Endothelial cell of umbilical vein (primary cell): Measurements from ENCODE around the gene FAM111B. TPM values are rescaled to one million over a fixed set of nuclear protein-coding genes. Genes with fewer than 3 reads are reported as not detected.

Source experiments
- BruUV-seq: library from RNA; stranded (reverse); fragments of 400-500 nt; replicated peaks from 2 replicates; lab custom pipeline; 2021; lab: Mats Ljungman, UMichigan
- CTCF ChIA-PET: fragments of 300-600, 350-600 bp; sonication (Branson Sonifier 250); formaldehyde crosslinking; loops from one replicate; lab custom pipeline; 2021; ENCODE audit warnings: antibody characterized with exemption, inconsistent platforms; lab: Charles Lee
- POLR2A ChIA-PET: fragments of 300-600, 350-600 bp; sonication (Branson Sonifier 250); formaldehyde crosslinking; loops from one replicate; lab custom pipeline; 2021; ENCODE audit warnings: antibody characterized with exemption, inconsistent platforms; lab: Charles Lee
- DNase-seq: peaks from one replicate; pipeline ENCODE4 v3.0.0-alpha.2; 2011; ENCODE audit warnings: low read depth, low spot score
- FAIRE-seq: peaks from 2 replicates; lab custom pipeline; 2011; peaks lifted over from hg19 to GRCh38; lab: Jason Lieb, UNC
- H2AFZ ChIP-seq: 2 replicates; pipeline ENCODE4 v1.6.0; 2012; ENCODE audit warnings: low read depth, low read length, control low read depth, inconsistent platforms
- H3K27ac ChIP-seq: 2 replicates; pipeline ENCODE4 v1.5.1; 2011; ENCODE audit warnings: low read depth, mild to moderate bottlenecking, control low read depth, low read length, moderate library complexity; ENCODE audit not compliant: insufficient read depth
- H3K27me3 ChIP-seq, 2 experiments: 2 replicates each; pipeline versions ENCODE4 v1.6.0 to v1.6.1; 2011; ENCODE audit warnings: low read length in 2 of 2, mixed read lengths in 1 of 2; ENCODE audit not compliant: control insufficient read depth in 2 of 2, insufficient read depth in 2 of 2
- H3K36me3 ChIP-seq, 2 experiments: 2 replicates in 1 of 2; 3 replicates in 1 of 2; pipeline ENCODE4 v1.5.1; 2011; ENCODE audit warnings: low read length in 2 of 2, mild to moderate bottlenecking in 1 of 2, moderate library complexity in 1 of 2; ENCODE audit not compliant: control insufficient read depth in 2 of 2, insufficient read depth in 2 of 2; ENCODE audit errors: extremely low read depth in 1 of 2
- H3K4me1 ChIP-seq: 3 replicates; pipeline ENCODE4 v1.5.1; 2011; ENCODE audit warnings: mild to moderate bottlenecking, low read length; ENCODE audit not compliant: control insufficient read depth, insufficient read depth; ENCODE audit errors: extremely low read depth
- H3K4me2 ChIP-seq: 2 replicates; pipeline ENCODE4 v1.6.1; 2011; ENCODE audit warnings: low read length, control low read depth, mixed read lengths; ENCODE audit not compliant: insufficient read depth
- H3K4me3 ChIP-seq, 3 experiments: fragments of 200-600 bp in 1 of 3; sonication (generic), shearing (Covaris generic) in 1 of 3; replicated peaks in 1 of 3; 2 replicates each; pipeline ENCODE4 v1.5.1; 2011 to 2016; ENCODE audit warnings: control low read depth in 3 of 3, low read length in 3 of 3, mild to moderate bottlenecking in 2 of 3, inconsistent platforms in 1 of 3, low read depth in 1 of 3, moderate library complexity in 1 of 3; ENCODE audit not compliant: insufficient read depth in 1 of 3
- H3K79me2 ChIP-seq: 2 replicates; pipeline ENCODE4 v1.6.0; 2012; ENCODE audit warnings: low read length, inconsistent platforms; ENCODE audit not compliant: control insufficient read depth, insufficient read depth
- H3K9ac ChIP-seq: replicated peaks from 2 replicates; pipeline ENCODE3; 2011; ENCODE audit warnings: low read length, control low read depth; ENCODE audit not compliant: insufficient read depth; ENCODE audit errors: extremely low read depth
- H3K9me1 ChIP-seq: replicated peaks from 3 replicates; pipeline ENCODE4 v1.6.0; 2011; ENCODE audit warnings: mild to moderate bottlenecking, low read length; ENCODE audit not compliant: control insufficient read depth, insufficient read depth; ENCODE audit errors: extremely low read depth
- H3K9me3 ChIP-seq: replicated peaks from 2 replicates; pipeline ENCODE4 v1.5.1; 2012; ENCODE audit warnings: low read length, inconsistent platforms; ENCODE audit not compliant: control insufficient read depth, insufficient read depth
- H4K20me1 ChIP-seq: replicated peaks from 2 replicates; pipeline ENCODE3; 2011; ENCODE audit warnings: mild to moderate bottlenecking, low read length; ENCODE audit not compliant: control insufficient read depth, insufficient read depth; ENCODE audit errors: extremely low read depth
- FOS ChIP-seq: IDR thresholded peaks from 2 replicates; pipeline ENCODE4 v1.6.1; 2011; ENCODE audit warnings: mild to moderate bottlenecking, low read length, moderate library complexity, borderline replicate concordance; ENCODE audit not compliant: insufficient read depth
- JUN ChIP-seq: IDR thresholded peaks from 2 replicates; pipeline ENCODE4 v1.6.1; 2011; ENCODE audit warnings: borderline replicate concordance, low read depth; ENCODE audit not compliant: insufficient read length, insufficient read depth
- MYC ChIP-seq: IDR thresholded peaks from one replicate; pipeline ENCODE4 v1.6.1; 2011; ENCODE audit warnings: mild to moderate bottlenecking, low read depth, low read length
- POLR2AphosphoS5 ChIP-seq: IDR thresholded peaks from 2 replicates; pipeline ENCODE4 v1.6.1; 2012; ENCODE audit warnings: low read depth, mild to moderate bottlenecking, control low read depth, low read length, moderate library complexity; ENCODE audit not compliant: insufficient read depth
- dilution Hi-C: fragments of 300-500 bp; cut with MboI; formaldehyde crosslinking; loops from one replicate; pipeline ENCODE4 v1.15.0; 2019; ENCODE audit warnings: low sequenced_read_pairs; ENCODE audit not compliant: extremely low pct_ligation_motif_present
- intact Hi-C: fragments of 100-400 bp; cut with micrococcal nuclease; formaldehyde crosslinking; loops from one replicate; pipeline ENCODE4 v1.10.0; 2022
- polyA plus RNA-seq, 4 experiments: library from polyadenylated mRNA; depleted of rRNA in 3 of 4; stranded (reverse) in 3 of 4; unstranded in 1 of 4; fragments of >200 nt; gene quantifications; 2 replicates each; pipeline versions ENCODE4 v1.2.1 to v1.2.3, GENCODE V29; 2011 to 2012; ENCODE audit warnings: missing spikeins in 1 of 4
- total RNA-seq: library from RNA; stranded (reverse); gene quantifications from 2 replicates; pipeline ENCODE4 v1.2.3, GENCODE V29; 2021
- TF ChIP-seq, protein P1 (sequence below): IDR thresholded peaks from 2 replicates; pipeline ENCODE4 v1.6.1; 2011; ENCODE audit not compliant: insufficient read depth, insufficient read length
- TF ChIP-seq, protein P2 (sequence below), 2 donors: IDR thresholded peaks; 1 replicate in 1 of 2; 2 replicates in 1 of 2; pipeline ENCODE4 v1.5.1; 2011; ENCODE audit warnings: low read length in 2 of 2, mild to moderate bottlenecking in 2 of 2, moderate library complexity in 2 of 2, control low read depth in 1 of 2, inconsistent platforms in 1 of 2, low read depth in 1 of 2; ENCODE audit not compliant: insufficient read depth in 1 of 2; ENCODE audit errors: extremely low read depth in 1 of 2

FAM111B gene
- total and polyA plus RNA-seq, 2 donors (not counting 3 experiments of a cell fraction or from before 2014, with no cell fraction given) = 2.7 to 21.9 TPM

DNA sequence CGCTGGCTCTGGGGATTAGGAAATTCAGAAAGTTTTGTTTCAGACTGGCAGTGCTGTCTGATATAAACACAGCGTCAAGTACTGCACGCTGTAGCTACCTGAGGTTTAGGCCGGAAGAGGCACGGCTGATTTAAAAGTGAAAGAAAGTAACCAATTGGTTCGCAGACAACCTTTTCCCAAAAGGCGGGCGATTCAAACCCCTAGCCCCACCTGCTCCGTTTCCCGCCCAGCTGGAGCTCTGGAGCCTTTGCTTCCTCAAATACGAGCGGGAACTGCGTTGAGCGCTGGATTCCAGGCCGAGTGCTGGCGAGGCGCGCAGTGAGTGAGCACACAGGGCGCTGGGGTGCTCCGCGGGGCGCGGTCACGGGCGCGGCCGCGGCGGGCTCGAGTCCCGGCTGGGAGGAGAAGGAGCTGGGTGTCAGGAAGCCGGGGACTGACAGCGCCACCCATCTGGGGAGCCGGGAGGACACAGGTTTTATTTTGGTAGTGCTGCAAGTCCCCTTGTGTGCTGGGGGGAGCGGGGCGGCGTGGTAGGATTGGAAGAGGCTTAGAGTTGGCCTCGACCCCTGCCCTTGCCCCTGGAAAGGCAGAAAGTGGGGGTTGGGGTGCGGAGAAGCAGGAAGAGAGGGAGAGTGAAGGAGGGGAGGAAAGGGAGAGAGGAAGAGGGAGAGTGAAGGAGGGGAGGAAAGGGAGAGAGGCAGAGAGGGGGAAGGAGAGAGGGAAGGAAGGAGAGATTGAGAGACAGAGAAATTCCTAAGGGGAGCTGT, 37.7 kb downstream of the FAM111B start:
- dilution Hi-C loops (no loop called here), intact Hi-C loops (loop anchor here (5.0 kb wide), 2 partner anchors 413 to 1367 kb away; no protein-coding TSS in a partner anchor)
- BruUV-seq = no TSS peak
- Histone ChIP-seq H3K4me1 (peaks cover 32% of the 10 kb centered on the region), H4K20me1 (no peaks in the 10 kb centered on the region), H3K27ac (peak overlapping the region; percentile 38), H3K4me2 (peak overlapping the region; percentile 90), H2AFZ (peak overlapping the region; percentile 88), H3K9me1 (no peaks in the 10 kb centered on the region), H3K27me3 (no peaks in the 10 kb centered on the region), H3K4me3 (peak overlapping the region; percentile 66 to 90 (median 81)), H3K9me3 (no peaks in the 10 kb centered on the region), H3K79me2 (peaks cover 22% of the 10 kb centered on the region), H3K9ac (peak overlapping the region; percentile 69), H3K36me3 (peaks cover 0 to 2% of the 10 kb centered on the region in 2 experiments)
- TF ChIP-seq MYC = no peak
- TF ChIP-seq, protein P1, sequence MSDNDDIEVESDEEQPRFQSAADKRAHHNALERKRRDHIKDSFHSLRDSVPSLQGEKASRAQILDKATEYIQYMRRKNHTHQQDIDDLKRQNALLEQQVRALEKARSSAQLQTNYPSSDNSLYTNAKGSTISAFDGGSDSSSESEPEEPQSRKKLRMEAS = peak; percentile 74
- peak; percentile 33 for TF ChIP-seq POLR2AphosphoS5
- TF ChIP-seq, protein P2, sequence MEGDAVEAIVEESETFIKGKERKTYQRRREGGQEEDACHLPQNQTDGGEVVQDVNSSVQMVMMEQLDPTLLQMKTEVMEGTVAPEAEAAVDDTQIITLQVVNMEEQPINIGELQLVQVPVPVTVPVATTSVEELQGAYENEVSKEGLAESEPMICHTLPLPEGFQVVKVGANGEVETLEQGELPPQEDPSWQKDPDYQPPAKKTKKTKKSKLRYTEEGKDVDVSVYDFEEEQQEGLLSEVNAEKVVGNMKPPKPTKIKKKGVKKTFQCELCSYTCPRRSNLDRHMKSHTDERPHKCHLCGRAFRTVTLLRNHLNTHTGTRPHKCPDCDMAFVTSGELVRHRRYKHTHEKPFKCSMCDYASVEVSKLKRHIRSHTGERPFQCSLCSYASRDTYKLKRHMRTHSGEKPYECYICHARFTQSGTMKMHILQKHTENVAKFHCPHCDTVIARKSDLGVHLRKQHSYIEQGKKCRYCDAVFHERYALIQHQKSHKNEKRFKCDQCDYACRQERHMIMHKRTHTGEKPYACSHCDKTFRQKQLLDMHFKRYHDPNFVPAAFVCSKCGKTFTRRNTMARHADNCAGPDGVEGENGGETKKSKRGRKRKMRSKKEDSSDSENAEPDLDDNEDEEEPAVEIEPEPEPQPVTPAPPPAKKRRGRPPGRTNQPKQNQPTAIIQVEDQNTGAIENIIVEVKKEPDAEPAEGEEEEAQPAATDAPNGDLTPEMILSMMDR (IDR thresholded peaks at IDR 0.05; ENCODE audit: extremely low read depth in 1 of 2, insufficient read depth in 1 of 2, low read depth in 1 of 2, low read length in 2 of 2) = no peak
- TF ChIP-seq FOS = no peak
- no peak for TF ChIP-seq JUN
- FAIRE-seq (no peak), DNase-seq (peak; percentile 84)
- CTCF ChIA-PET = interaction anchor here (0.6 to 6.0 kb wide), 7 partner anchors 9 to 86 kb away, joined by 3 to 91 read pairs (median 15); partner anchors contain the start of genes DTX4 and FAM111B
- POLR2A ChIA-PET = no interaction called here
